ENCODE results near the gene ZBTB12. TPM values are rescaled to one million over a fixed set of nuclear protein-coding genes. Genes with fewer than 3 reads are reported as not detected.

ZBTB12 gene
- total and polyA plus RNA-seq, 4 experiments from 2014 or later, result 2.4 to 2.5 TPM; not detected in 2

DNA sequence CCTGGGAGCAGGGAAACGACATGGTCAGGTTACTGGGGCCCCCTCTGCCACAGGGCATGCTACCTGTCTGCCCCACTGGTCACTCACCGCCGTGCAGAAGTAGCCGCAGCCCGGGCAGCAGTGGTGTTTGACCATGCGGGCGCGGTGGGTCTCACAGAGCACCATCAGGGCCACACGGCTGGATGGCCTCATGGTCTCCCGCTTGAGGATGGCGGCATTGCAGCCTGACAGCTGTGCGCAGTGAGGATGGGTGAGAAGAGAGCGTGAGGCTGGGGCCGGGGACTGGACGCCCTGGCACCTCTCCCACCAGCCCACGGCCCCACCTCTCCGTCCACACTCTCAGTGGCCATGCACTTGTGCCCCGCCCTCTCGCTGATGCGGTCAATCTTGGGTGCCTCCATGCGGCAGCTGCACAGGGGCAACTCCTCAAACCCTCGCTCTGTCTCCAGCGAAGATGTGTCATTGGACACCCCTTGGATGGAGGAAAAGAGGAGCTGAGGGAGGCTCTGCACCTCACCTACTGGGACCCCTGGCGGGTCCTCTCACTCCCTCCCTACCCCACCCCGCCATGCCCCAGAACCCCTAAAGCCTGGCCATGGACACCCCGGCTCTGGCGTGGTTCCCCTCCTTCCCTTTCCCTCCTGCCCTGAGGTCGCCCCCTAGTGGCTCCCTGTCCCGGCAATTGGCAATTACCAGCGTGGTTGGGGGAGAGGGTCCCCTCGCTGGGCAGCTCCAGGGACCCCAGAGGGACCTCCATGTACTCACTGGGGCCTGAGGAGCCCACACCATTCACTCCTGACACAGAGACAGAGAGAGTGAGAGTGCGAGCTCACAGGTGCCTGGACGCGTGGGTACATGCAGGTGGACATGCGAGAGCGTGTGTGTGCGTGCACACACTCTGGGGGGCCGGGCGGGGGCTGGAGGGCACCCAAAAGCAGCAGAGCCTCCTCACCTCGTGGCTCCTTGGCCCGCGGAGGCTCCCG, 13.3 kb downstream of the ZBTB12 start:
- no peaks in the 10 kb centered on the region for H3K27me3 Mint-ChIP-seq
- peaks cover 51 to 72% of the 10 kb centered on the region in 2 donors for H3K36me3 Mint-ChIP-seq
- Histone ChIP-seq H3K27me3 (ENCODE audit: insufficient read depth, low read length) (no peaks in the 10 kb centered on the region), H3K9me3 (ENCODE audit: control insufficient read depth in 1 of 2, low read length in 2 of 2) (no peaks in the 10 kb centered on the region), H3K4me1 (ENCODE audit: insufficient read depth, low read length) (no peaks in the 10 kb centered on the region), H3K4me3 (ENCODE audit: low read length in 2 of 2) (no peak overlapping the region), H3K36me3 (ENCODE audit: insufficient read depth, low read length) (peaks cover 67% of the 10 kb centered on the region), H3K27ac (ENCODE audit: low read depth, low read length) (no peak overlapping the region)
- no peak overlapping the region for H3K4me3 Mint-ChIP-seq
- peaks cover 1 to 6% (median 5%) of the 10 kb centered on the region in 4 donors for H3K4me1 Mint-ChIP-seq
- POLR2A ChIA-PET (ENCODE audit: partially characterized antibody), result interaction anchor here (0.7 to 2.1 kb wide), 3 partner anchors 10 to 161 kb away, joined by 3 to 7 read pairs (median 5); partner anchors contain the start of gene NEU1
- CTCF ChIA-PET (ENCODE audit: partially characterized antibody), result interaction anchor here (1.2 to 3.4 kb wide), 11 partner anchors 10 to 208 kb away, joined by 3 to 18 read pairs (median 4); partner anchors contain the start of genes DDAH2, EHMT2 and LY6G5C
- peak; percentile 34 to 41 (median 39) for DNase-seq
- peak overlapping the region in 1 of 7 donors; percentile 70 for H3K27ac Mint-ChIP-seq
- peaks cover 0 to 2% (median 0%) of the 10 kb centered on the region in 8 donors for H3K9me3 Mint-ChIP-seq
- intact Hi-C loops (cut with micrococcal nuclease), result no loop called here

DNA sequence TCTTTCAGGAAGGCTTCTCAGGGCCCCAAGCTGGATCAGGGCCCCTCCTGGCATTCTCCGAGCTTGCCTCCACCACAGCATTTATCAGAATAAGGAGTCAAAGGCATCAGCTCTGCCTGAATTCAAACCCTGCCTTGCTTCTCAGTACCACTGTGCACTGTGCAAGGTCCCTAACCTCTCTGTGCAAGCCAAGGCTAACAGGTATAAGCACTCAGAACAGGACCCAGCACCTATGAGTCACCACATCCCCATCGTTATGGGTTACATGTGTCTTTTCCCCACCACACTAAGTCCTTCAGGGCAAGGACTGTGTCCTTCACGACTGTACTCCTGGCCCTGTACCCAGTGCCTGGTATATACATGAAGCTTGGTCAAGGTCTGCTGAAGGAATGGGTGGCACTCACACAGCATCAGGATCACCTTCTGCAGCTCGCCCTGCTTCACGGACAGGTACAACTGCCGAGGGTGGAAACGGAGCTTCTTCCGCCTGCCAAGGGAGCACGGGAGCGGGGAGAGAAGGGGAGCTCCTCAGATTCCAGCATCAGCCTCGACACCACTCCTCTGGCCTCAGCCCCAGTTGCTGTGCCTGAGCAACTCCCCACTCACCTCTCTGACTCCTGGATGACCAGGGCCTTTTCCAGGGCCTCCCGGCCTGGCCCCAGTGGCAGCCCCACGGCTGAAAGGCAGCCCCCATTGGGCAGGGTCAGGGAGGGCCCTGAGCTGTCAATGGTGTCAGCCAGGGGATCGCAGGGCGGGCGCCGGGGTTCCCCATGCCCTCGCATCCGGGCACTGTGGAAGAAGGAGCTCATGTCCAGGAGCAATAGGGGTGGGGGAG, 14.5 kb downstream of the ZBTB12 start:
- peaks cover 48 to 72% of the 10 kb centered on the region in 2 donors for H3K36me3 Mint-ChIP-seq
- ChIA-PET POLR2A (ENCODE audit: partially characterized antibody) (interaction anchor here (0.8 to 2.1 kb wide), 2 partner anchors 11 to 72 kb away, joined by 3 to 7 read pairs; partner anchors contain the start of gene SKIC2), CTCF (ENCODE audit: partially characterized antibody) (interaction anchor here (0.7 to 3.4 kb wide), 9 partner anchors 9 to 981 kb away, joined by 3 to 18 read pairs (median 4); partner anchors contain the start of genes DDAH2, EHMT2 and LY6G5C)
- no peaks in the 10 kb centered on the region for H3K4me1 ChIP-seq (ENCODE audit: insufficient read depth, low read length)
- peaks cover 0 to 2% (median 0%) of the 10 kb centered on the region in 8 donors for H3K9me3 Mint-ChIP-seq
- DNase-seq, result no peak
- H3K4me3 ChIP-seq (ENCODE audit: low read length in 2 of 2), result no peak overlapping the region
- no peak overlapping the region for H3K27ac Mint-ChIP-seq
- no peaks in the 10 kb centered on the region for H3K27me3 Mint-ChIP-seq
- intact Hi-C loops (cut with micrococcal nuclease), result no loop called here
- peaks cover 67% of the 10 kb centered on the region for H3K36me3 ChIP-seq (ENCODE audit: insufficient read depth, low read length)
- no peaks in the 10 kb centered on the region for H3K27me3 ChIP-seq (ENCODE audit: insufficient read depth, low read length)
- H3K27ac ChIP-seq (ENCODE audit: low read depth, low read length), result no peak overlapping the region
- H3K4me3 Mint-ChIP-seq, result no peak overlapping the region
- peaks cover 0 to 6% (median 3%) of the 10 kb centered on the region in 4 donors for H3K4me1 Mint-ChIP-seq
- no peaks in the 10 kb centered on the region for H3K9me3 ChIP-seq (ENCODE audit: control insufficient read depth in 1 of 2, low read length in 2 of 2)

DNA sequence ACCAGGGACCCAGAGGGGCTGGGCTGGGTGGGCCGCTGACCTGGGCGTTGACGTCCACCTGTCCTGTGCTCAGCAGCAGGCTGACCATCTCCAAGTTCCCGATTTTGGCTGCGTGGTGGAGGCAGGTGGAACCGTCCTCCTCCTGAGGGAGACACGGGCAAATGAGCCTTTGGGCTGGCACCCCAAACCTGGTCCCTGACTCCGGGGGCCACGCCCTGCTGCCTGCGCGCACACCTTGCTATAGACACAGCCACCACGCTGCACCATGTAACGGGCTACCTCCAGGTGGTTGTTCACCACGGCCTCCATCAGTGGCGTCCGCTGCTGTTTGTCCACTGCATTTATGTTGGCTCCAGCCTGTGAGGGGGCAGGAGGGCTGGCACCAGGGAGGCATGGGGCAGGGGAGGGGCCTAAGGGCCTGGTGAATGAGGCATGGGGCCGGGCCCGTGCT, 15.3 kb downstream of the ZBTB12 start:
- Mint-ChIP-seq H3K27me3 (no peaks in the 10 kb centered on the region), H3K4me1 (peaks cover 0 to 6% (median 3%) of the 10 kb centered on the region in 4 donors), H3K36me3 (peaks cover 48 to 70% of the 10 kb centered on the region in 2 donors), H3K4me3 (no peak overlapping the region), H3K27ac (no peak overlapping the region), H3K9me3 (peaks cover 0 to 2% (median 0%) of the 10 kb centered on the region in 8 donors)
- H3K36me3 ChIP-seq (ENCODE audit: insufficient read depth, low read length), result peaks cover 64% of the 10 kb centered on the region
- no peaks in the 10 kb centered on the region for H3K4me1 ChIP-seq (ENCODE audit: insufficient read depth, low read length)
- ChIA-PET CTCF (ENCODE audit: partially characterized antibody) (interaction anchor here (1.8 kb wide), 1 partner anchor 51 kb away, joined by 4 read pairs; no protein-coding TSS in a partner anchor), POLR2A (ENCODE audit: partially characterized antibody) (interaction anchor here (2.1 kb wide), 1 partner anchor 12 kb away, joined by 7 read pairs; no protein-coding TSS in a partner anchor)
- H3K27me3 ChIP-seq (ENCODE audit: insufficient read depth, low read length), result no peaks in the 10 kb centered on the region
- no peak overlapping the region for H3K27ac ChIP-seq (ENCODE audit: low read depth, low read length)
- intact Hi-C loops (cut with micrococcal nuclease), result no loop called here
- no peak for DNase-seq
- H3K9me3 ChIP-seq (ENCODE audit: control insufficient read depth in 1 of 2, low read length in 2 of 2), result no peaks in the 10 kb centered on the region
- no peak overlapping the region for H3K4me3 ChIP-seq (ENCODE audit: low read length in 2 of 2)

DNA sequence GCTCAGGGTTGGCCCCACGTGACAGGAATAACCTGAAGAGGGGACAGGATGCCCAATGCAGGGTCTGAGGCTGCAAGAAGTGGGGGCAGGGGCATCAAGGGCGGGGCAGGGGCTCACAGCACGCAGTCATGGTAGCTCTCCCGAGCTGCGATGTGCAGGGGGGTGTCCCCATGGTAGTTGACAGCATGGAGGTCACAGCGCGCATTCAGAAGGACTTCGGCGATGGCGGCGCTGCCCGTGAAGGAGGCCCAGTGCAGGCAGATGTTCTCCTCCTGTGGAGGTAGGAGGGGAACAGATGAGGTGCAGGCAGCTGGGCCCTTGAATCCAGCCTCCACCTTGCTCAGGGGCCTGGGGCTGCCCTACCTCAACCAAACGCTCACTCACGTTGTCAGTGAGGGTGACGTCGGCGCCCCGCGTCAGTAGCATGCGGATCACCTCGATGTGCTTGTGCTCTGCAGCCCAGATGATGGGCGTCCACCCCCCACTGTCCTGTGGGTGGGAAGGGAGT, 17.3 kb downstream of the ZBTB12 start:
- no peak overlapping the region for H3K4me3 Mint-ChIP-seq
- no peaks in the 10 kb centered on the region for H3K4me1 ChIP-seq (ENCODE audit: insufficient read depth, low read length)
- intact Hi-C loops (cut with micrococcal nuclease), result no loop called here
- H3K36me3 Mint-ChIP-seq, result peaks cover 51 to 77% of the 10 kb centered on the region in 2 donors
- no peak overlapping the region for H3K4me3 ChIP-seq (ENCODE audit: low read length in 2 of 2)
- no peak overlapping the region for H3K27ac ChIP-seq (ENCODE audit: low read depth, low read length)
- H3K27me3 Mint-ChIP-seq, result no peaks in the 10 kb centered on the region
- H3K9me3 Mint-ChIP-seq, result peaks cover 0 to 3% (median 0%) of the 10 kb centered on the region in 8 donors
- H3K27ac Mint-ChIP-seq, result no peak overlapping the region
- peaks cover 78% of the 10 kb centered on the region for H3K36me3 ChIP-seq (ENCODE audit: insufficient read depth, low read length)
- no peak for DNase-seq
- peaks cover 0 to 4% (median 2%) of the 10 kb centered on the region in 4 donors for H3K4me1 Mint-ChIP-seq
- H3K27me3 ChIP-seq (ENCODE audit: insufficient read depth, low read length), result no peaks in the 10 kb centered on the region
- ChIA-PET CTCF (ENCODE audit: partially characterized antibody) (interaction anchor here (1.2 kb wide), 1 partner anchor 18 kb away, joined by 3 read pairs; no protein-coding TSS in a partner anchor), POLR2A (ENCODE audit: partially characterized antibody) (no interaction called here)
- no peaks in the 10 kb centered on the region for H3K9me3 ChIP-seq (ENCODE audit: control insufficient read depth in 1 of 2, low read length in 2 of 2)

DNA sequence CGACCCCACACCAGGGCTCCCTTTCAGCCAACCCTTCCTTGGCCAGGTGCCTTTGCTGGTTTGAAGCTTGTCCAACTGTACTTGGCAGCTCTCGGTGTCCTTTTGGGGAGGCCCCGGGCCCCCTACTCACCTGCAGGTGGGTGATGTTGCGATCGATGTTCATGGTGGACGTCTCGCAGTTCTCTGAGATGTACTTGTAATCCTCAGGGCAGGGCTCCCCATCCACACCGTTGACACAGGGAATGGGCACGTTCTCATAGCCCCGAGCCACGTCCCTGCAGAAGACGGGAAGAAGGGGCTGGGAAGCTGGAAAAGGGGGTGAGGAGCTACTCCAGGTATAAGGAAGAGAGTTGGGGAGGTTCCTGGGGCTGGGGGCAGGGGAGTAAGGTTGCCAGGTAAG, 18.2 kb downstream of the ZBTB12 start:
- H3K36me3 Mint-ChIP-seq, result peaks cover 49 to 72% of the 10 kb centered on the region in 2 donors
- H3K27ac ChIP-seq (ENCODE audit: low read depth, low read length), result no peak overlapping the region
- H3K4me3 ChIP-seq (ENCODE audit: low read length in 2 of 2), result no peak overlapping the region
- no peak overlapping the region for H3K4me3 Mint-ChIP-seq
- peaks cover 0 to 4% (median 0%) of the 10 kb centered on the region in 4 donors for H3K4me1 Mint-ChIP-seq
- no peaks in the 10 kb centered on the region for H3K27me3 ChIP-seq (ENCODE audit: insufficient read depth, low read length)
- H3K27me3 Mint-ChIP-seq, result no peaks in the 10 kb centered on the region
- intact Hi-C loops (cut with micrococcal nuclease), result no loop called here
- peaks cover 71% of the 10 kb centered on the region for H3K36me3 ChIP-seq (ENCODE audit: insufficient read depth, low read length)
- no peak for DNase-seq
- H3K4me1 ChIP-seq (ENCODE audit: insufficient read depth, low read length), result no peaks in the 10 kb centered on the region
- no peak overlapping the region for H3K27ac Mint-ChIP-seq
- ChIA-PET CTCF (ENCODE audit: partially characterized antibody) (interaction anchor here (0.5 to 1.2 kb wide), 3 partner anchors 8 to 332 kb away, joined by 3 to 4 read pairs (median 3); no protein-coding TSS in a partner anchor), POLR2A (ENCODE audit: partially characterized antibody) (interaction anchor here (1.8 kb wide), 1 partner anchor 14 kb away, joined by 6 read pairs; the partner anchor contains the start of gene EHMT2)
- peaks cover 0 to 2% (median 0%) of the 10 kb centered on the region in 8 donors for H3K9me3 Mint-ChIP-seq
- no peaks in the 10 kb centered on the region for H3K9me3 ChIP-seq (ENCODE audit: control insufficient read depth in 1 of 2, low read length in 2 of 2)

DNA sequence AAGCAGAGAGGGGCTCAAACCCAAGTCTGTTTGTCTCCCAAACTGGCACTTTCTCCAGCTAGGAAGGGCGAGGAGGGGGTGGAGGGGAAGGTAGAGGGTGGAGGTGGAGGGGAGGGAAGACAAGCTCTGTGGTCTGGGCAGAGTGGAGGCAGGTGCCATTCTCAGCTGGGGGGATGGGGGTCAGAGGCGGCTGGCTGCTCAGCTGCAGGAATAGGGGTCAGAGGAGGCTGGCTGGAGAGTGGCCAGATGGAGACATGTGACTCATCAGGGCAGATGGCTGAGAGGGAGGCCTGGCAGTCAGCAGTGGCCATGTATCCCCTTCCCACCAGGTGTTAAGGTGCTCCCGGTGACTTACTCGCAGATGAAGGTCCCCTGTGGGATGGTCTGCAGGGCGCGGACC, 19.5 kb downstream of the ZBTB12 start:
- POLR2A ChIA-PET (ENCODE audit: partially characterized antibody), result interaction anchor here (1.8 kb wide), 1 partner anchor 15 kb away, joined by 6 read pairs; the partner anchor contains the start of gene EHMT2
- peaks cover 0 to 4% (median 0%) of the 10 kb centered on the region in 4 donors for H3K4me1 Mint-ChIP-seq
- peaks cover 43 to 65% of the 10 kb centered on the region in 2 donors for H3K36me3 Mint-ChIP-seq
- intact Hi-C loops (cut with micrococcal nuclease), result no loop called here
- H3K27ac ChIP-seq (ENCODE audit: low read depth, low read length), result no peak overlapping the region
- no peak overlapping the region for H3K27ac Mint-ChIP-seq
- H3K36me3 ChIP-seq (ENCODE audit: insufficient read depth, low read length), result peaks cover 59% of the 10 kb centered on the region
- H3K4me1 ChIP-seq (ENCODE audit: insufficient read depth, low read length), result no peaks in the 10 kb centered on the region
- H3K9me3 ChIP-seq (ENCODE audit: control insufficient read depth in 1 of 2, low read length in 2 of 2), result no peaks in the 10 kb centered on the region
- no peaks in the 10 kb centered on the region for H3K27me3 Mint-ChIP-seq
- CTCF ChIA-PET (ENCODE audit: partially characterized antibody), result no interaction called here
- no peaks in the 10 kb centered on the region for H3K27me3 ChIP-seq (ENCODE audit: insufficient read depth, low read length)
- H3K4me3 Mint-ChIP-seq, result no peak overlapping the region
- no peak overlapping the region for H3K4me3 ChIP-seq (ENCODE audit: low read length in 2 of 2)
- DNase-seq, result no peak
- H3K9me3 Mint-ChIP-seq, result peaks cover 0 to 2% (median 0%) of the 10 kb centered on the region in 8 donors
